GM12878 (cell line): ENCODE data around the gene SPACDR. TPM values are rescaled to one million over a fixed set of nuclear protein-coding genes. Genes with fewer than 3 reads are reported as not detected.

ENCODE experiments used
- ATF3 ChIP-seq: IDR thresholded peaks from 2 replicates; pipeline ENCODE4 v1.6.1; 2011; ENCODE audit warnings: low read depth, mild to moderate bottlenecking, low read length, moderate library complexity, borderline replicate concordance; ENCODE audit errors: extremely low read depth
- BACH1 ChIP-seq: fragments of 450-650 bp; IDR thresholded peaks from 2 replicates; pipeline ENCODE4 v1.6.1; 2017; ENCODE audit warnings: mild to moderate bottlenecking, borderline replicate concordance
- CREM ChIP-seq: IDR thresholded peaks from 2 replicates; pipeline ENCODE4 v1.6.1; 2014; ENCODE audit warnings: antibody characterized with exemption, low read depth
- E2F8 ChIP-seq: fragments of 450-650 bp; IDR thresholded peaks from 2 replicates; pipeline ENCODE4 v1.6.1; 2018; ENCODE audit warnings: mild to moderate bottlenecking, low read depth, moderate library complexity; ENCODE audit not compliant: partially characterized antibody
- EED ChIP-seq: sonication (generic); IDR thresholded peaks from 2 replicates; pipeline ENCODE4 v1.6.1; 2016; ENCODE audit warnings: antibody characterized with exemption, low read depth
- ESRRA ChIP-seq: IDR thresholded peaks from 2 replicates; pipeline ENCODE4 v1.6.1; 2012; ENCODE audit warnings: mild to moderate bottlenecking, low read length, improper control_type of control experiment
- FOXK2 ChIP-seq: fragments of 450-650 bp; IDR thresholded peaks from 2 replicates; pipeline ENCODE4 v1.6.1; 2017; ENCODE audit warnings: mild to moderate bottlenecking, moderate library complexity
- HDAC6 ChIP-seq: fragments of 200-600 bp; sonication (generic); IDR thresholded peaks from one replicate; pipeline ENCODE4 v1.8.0; 2017; ENCODE audit warnings: antibody characterized with exemption; ENCODE audit not compliant: unreplicated experiment
- IRF4 ChIP-seq: IDR thresholded peaks from 2 replicates; pipeline ENCODE4 v1.6.1; 2011; ENCODE audit warnings: low read depth, low read length
- LARP7 ChIP-seq: fragments of 450-650 bp; IDR thresholded peaks from 2 replicates; pipeline ENCODE4 v1.6.1; 2017; ENCODE audit warnings: mild to moderate bottlenecking
- MEF2A ChIP-seq: IDR thresholded peaks from 2 replicates; pipeline ENCODE4 v1.6.1; 2011; ENCODE audit warnings: low read depth, mild to moderate bottlenecking, low read length, moderate library complexity; ENCODE audit not compliant: insufficient read depth
- MEF2B ChIP-seq: fragments of 450-650 bp; IDR thresholded peaks from 2 replicates; pipeline ENCODE4 v1.6.1; 2018; ENCODE audit warnings: mild to moderate bottlenecking, moderate library complexity; ENCODE audit not compliant: partially characterized antibody, poor library complexity, severe bottlenecking
- MLLT1 ChIP-seq: fragments of 450-650 bp; IDR thresholded peaks from 2 replicates; pipeline ENCODE4 v1.6.1; 2016; ENCODE audit warnings: mild to moderate bottlenecking
- MTA2 ChIP-seq: fragments of 450-650 bp; IDR thresholded peaks from 2 replicates; pipeline ENCODE4 v1.6.1; 2016; ENCODE audit warnings: low read depth, mild to moderate bottlenecking, moderate library complexity
- NKRF ChIP-seq: fragments of 450-650 bp; conservative IDR thresholded peaks from 2 replicates; pipeline ENCODE4 v1.6.1; 2017; ENCODE audit warnings: mild to moderate bottlenecking, moderate library complexity
- PKNOX1 ChIP-seq: fragments of 450-650 bp; IDR thresholded peaks from 2 replicates; pipeline ENCODE4 v1.6.1; 2016; ENCODE audit warnings: mild to moderate bottlenecking
- RAD51 ChIP-seq: fragments of 450-650 bp; IDR thresholded peaks from 2 replicates; pipeline ENCODE4 v1.6.1; 2016; ENCODE audit warnings: moderate library complexity, mild to moderate bottlenecking, inconsistent platforms
- RCOR1 ChIP-seq: conservative IDR thresholded peaks from 2 replicates; pipeline ENCODE4 v1.6.1; 2012; ENCODE audit warnings: low read depth, low read length, improper control_type of control experiment
- SPI1 ChIP-seq: IDR thresholded peaks from 2 replicates; pipeline ENCODE4 v1.6.1; 2011; ENCODE audit warnings: low read depth, mild to moderate bottlenecking, low read length, moderate library complexity, borderline replicate concordance; ENCODE audit not compliant: insufficient read depth
- TCF12 ChIP-seq: IDR thresholded peaks from 2 replicates; pipeline ENCODE4 v1.6.1; 2011; ENCODE audit warnings: low read depth, mild to moderate bottlenecking, low read length
- YY1 ChIP-seq: IDR thresholded peaks from 2 replicates; pipeline ENCODE4 v1.6.1; 2011; ENCODE audit warnings: low read depth, mild to moderate bottlenecking, low read length
- ZNF24 ChIP-seq: fragments of 450-650 bp; IDR thresholded peaks from 2 replicates; pipeline ENCODE4 v1.6.1; 2017; ENCODE audit warnings: antibody characterized with exemption, mild to moderate bottlenecking
- ZZZ3 ChIP-seq: IDR thresholded peaks from 2 replicates; pipeline ENCODE4 v1.6.1; 2011; ENCODE audit warnings: low read depth; ENCODE audit not compliant: control insufficient read depth, insufficient read length
- polyA plus RNA-seq, 11 experiments: library from polyadenylated mRNA; depleted of rRNA in 4 of 11; unstranded in 6 of 11; stranded (reverse) in 5 of 11; fragments of >200 nt; fragmentation: Nextera tagmentation in 4 of 11; fragmentation: Illumina TruSeq in 1 of 11; extraction: Ambion mirVana in 4 of 11; extraction: Trizol in 1 of 11; gene quantifications; 1 replicate in 1 of 11; 2 replicates in 10 of 11; pipeline versions ENCODE4 v1.2.1 to v1.2.3, GENCODE V29; 2011 to 2016; ENCODE audit warnings: inconsistent platforms in 2 of 11, missing spikeins in 2 of 11, low read depth in 1 of 11
- total RNA-seq, 4 experiments: library from RNA; depleted of rRNA in 3 of 4; stranded (reverse); fragments of >200 nt in 3 of 4; fragmentation: Illumina TruSeq in 1 of 4; extraction: Trizol in 1 of 4; gene quantifications; 2 replicates each; pipeline versions ENCODE4 v1.2.1 to v1.2.3, GENCODE V29; 2013 to 2021

The SPACDR gene
- total and polyA plus RNA-seq, 10 of the 15 experiments (the other 5 are each of a cell fraction or from before 2014, with no cell fraction given), result 0.18 to 1.5 (median 0.63) TPM

- TF ChIP-seq LARP7, result no peak; the same call in 1 of the 2 replicates
- TF ChIP-seq ESRRA, result no peak
- TF ChIP-seq CREM, result peak; percentile 72
- TF ChIP-seq ATF3, result no peak
- peak; percentile 58; the same call in 1 of the 2 replicates for TF ChIP-seq RCOR1
- TF ChIP-seq MLLT1, result peak; percentile 93
- peak; percentile 77 for TF ChIP-seq PKNOX1
- TF ChIP-seq SPI1, result peak; percentile 18; the same call in 1 of the 2 replicates
- TF ChIP-seq IRF4, result peak; percentile 70
- TF ChIP-seq MTA2, result 0 out of 2 replicates have a peak, but pooled peaks have one; percentile 1
- TF ChIP-seq ZNF24, result 0 out of 2 replicates have a peak, but pooled peaks have one; percentile 4
- TF ChIP-seq TCF12, result peak; percentile 85; the same call in 1 of the 2 replicates
- TF ChIP-seq ZZZ3, result no peak
- peak; percentile 51 for TF ChIP-seq MEF2B
- peak; percentile 40; the same call in 1 of the 2 replicates for TF ChIP-seq EED
- peak; percentile 91 for TF ChIP-seq E2F8
- TF ChIP-seq HDAC6, result peak; percentile 92
- TF ChIP-seq FOXK2, result no peak
- TF ChIP-seq RAD51, result no peak
- TF ChIP-seq MEF2A, result 0 out of 2 replicates have a peak, but pooled peaks have one; percentile 12
- TF ChIP-seq YY1, result peak; percentile 96
- peak; percentile 96 for TF ChIP-seq BACH1
- 0 out of 2 replicates have a peak, but pooled peaks have one; percentile 65 for TF ChIP-seq NKRF
Measured at GRCh38 chr7:100428199-100428966, 35.7 kb downstream of the SPACDR start, which contains the start of gene ZCWPW1 (continued).
